ENCODE measurements around the gene SENP7.
A peak's percentile ranks its signal among the peaks of the same experiment; 100 is the strongest.
"Not testable (repeated sequence)": the region's sequence is repeated elsewhere in the genome, so short reads cannot be mapped to it uniquely, and the experiment has no call there.

The SENP7 gene
- long read RNA-seq, donor 1, full-length matches to known transcripts: 4 of 10 reads
- long read RNA-seq, donor 1, partial matches to known transcripts: 6 of 10 reads
- long read RNA-seq, donor 1, other reads (novel, unspliced or antisense): 0 of 10 reads
- long read RNA-seq, donor 2, partial matches to known transcripts: 0 of 2 reads
- long read RNA-seq, donor 2, other reads (novel, unspliced or antisense): 0 of 2 reads
- long read RNA-seq, donor 3, full-length matches to known transcripts: 1 of 1 reads
- long read RNA-seq, donor 3, partial matches to known transcripts: 0 of 1 reads
- long read RNA-seq, donor 3, other reads (novel, unspliced or antisense): 0 of 1 reads
- long read RNA-seq, donor 4, partial matches to known transcripts: 16 of 17 reads
- long read RNA-seq, donor 4, other reads (novel, unspliced or antisense): 0 of 17 reads
- long read RNA-seq, donor 5: 0 reads
- long read RNA-seq, donor 6, full-length matches to known transcripts: 3 of 3 reads
- long read RNA-seq, donor 6, partial matches to known transcripts: 0 of 3 reads
- long read RNA-seq, donor 6, other reads (novel, unspliced or antisense): 0 of 3 reads
- long read RNA-seq, donor 7, partial matches to known transcripts: 0 of 5 reads
- long read RNA-seq, donor 7, other reads (novel, unspliced or antisense): 0 of 5 reads
- long read RNA-seq, donor 8, full-length matches to known transcripts: 4 of 4 reads
- long read RNA-seq, donor 8, partial matches to known transcripts: 0 of 4 reads
- long read RNA-seq, donor 8, other reads (novel, unspliced or antisense): 0 of 4 reads

GRCh38 chr3:101512646-101513418, at the start of gene SENP7:
SENP7 (minus strand) TSS chr3:101513212; CDS start chr3:101513130, 82 bp downstream.
- peak; percentile 89 for DNase-seq

GRCh38 chr3:101561630-101562328, 48.8 kb upstream of the SENP7 start, which contains the start of gene TRMT10C:
TRMT10C (plus strand) TSS chr3:101561868; CDS start chr3:101564782, 2,914 bp downstream.
- peak; percentile 89 for DNase-seq

GRCh38 chr3:101556064-101556463, 43.1 kb upstream of the SENP7 start:
- no peak for DNase-seq

GRCh38 chr3:101553381-101553780, 40.4 kb upstream of the SENP7 start:
- not testable (repeated sequence) for DNase-seq

GRCh38 chr3:101551359-101552081, 38.5 kb upstream of the SENP7 start:
- not testable (repeated sequence) for DNase-seq

- no peak for DNase-seq
These were observed 36.5 kb upstream of the SENP7 start for GRCh38 chr3:101549473-101549872.

- DNase-seq: no peak
These were observed 35.6 kb upstream of the SENP7 start for GRCh38 chr3:101548527-101549105.

- DNase-seq: no peak
These were observed 31.3 kb upstream of the SENP7 start for GRCh38 chr3:101544161-101544850.

- no peak for DNase-seq
These were observed 29.9 kb upstream of the SENP7 start for GRCh38 chr3:101542957-101543356.

GRCh38 chr3:101536955-101537354, 23.9 kb upstream of the SENP7 start:
- DNase-seq: not testable (repeated sequence)

- DNase-seq: no peak
These were observed 23.3 kb upstream of the SENP7 start for GRCh38 chr3:101536266-101536665.

- no peak for DNase-seq
These were observed 22.2 kb upstream of the SENP7 start for GRCh38 chr3:101535221-101535620.

GRCh38 chr3:101533603-101533968, 20.6 kb upstream of the SENP7 start:
- DNase-seq: no peak

GRCh38 chr3:101532783-101533602, 20.0 kb upstream of the SENP7 start:
- no peak for DNase-seq

GRCh38 chr3:101531473-101532086, 18.6 kb upstream of the SENP7 start:
- DNase-seq: no peak

GRCh38 chr3:101530686-101531047, 17.7 kb upstream of the SENP7 start:
- no peak for DNase-seq

GRCh38 chr3:101529816-101530685, 17.0 kb upstream of the SENP7 start:
- DNase-seq: no peak

GRCh38 chr3:101527906-101528305, 14.9 kb upstream of the SENP7 start:
- no peak for DNase-seq
